Measurements from ENCODE around the gene FAM221B. TPM values are rescaled to one million over a fixed set of nuclear protein-coding genes. Genes with fewer than 3 reads are reported as not detected.

FAM221B gene
- total RNA-seq, 4 donors from 2014 or later = not detected

DNA sequence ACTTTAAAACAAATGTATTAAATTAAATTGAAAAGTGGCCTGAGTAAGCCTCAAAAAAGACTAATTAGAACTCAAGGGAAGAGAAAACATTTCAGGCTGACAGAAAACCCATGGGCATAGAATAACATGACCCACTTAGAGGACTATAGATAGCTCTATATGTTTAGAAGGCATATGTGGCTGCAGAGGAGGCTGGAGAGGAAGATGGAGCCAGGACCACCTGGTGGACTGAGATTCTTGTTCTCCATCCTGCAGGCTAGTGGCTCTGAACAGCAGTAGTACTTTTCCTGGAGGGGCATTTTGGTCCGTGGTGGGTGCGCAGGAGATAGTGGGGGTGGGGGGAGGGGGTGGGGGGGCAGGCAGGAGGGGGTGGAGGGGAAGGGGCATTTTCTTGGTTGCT is 47.5 kb downstream of the FAM221B start:
- 73% methylated on average over 2 of the region's 2 CpGs for WGBS
- Histone ChIP-seq H3K9me3 (no peaks in the 10 kb centered on the region), H3K36me3 (no peaks in the 10 kb centered on the region), H3K27ac (replicated peaks in 1 of 4) (no peak overlapping the region), H3K4me1 (no peaks in the 10 kb centered on the region), H3K27me3 (no peaks in the 10 kb centered on the region), H3K4me3 (no peak overlapping the region)
- DNase-seq (ENCODE audit: extremely low spot score) = no peak
- intact Hi-C loops (cut with DNase I) = no loop called here
- TF ChIP-seq, protein P1, sequence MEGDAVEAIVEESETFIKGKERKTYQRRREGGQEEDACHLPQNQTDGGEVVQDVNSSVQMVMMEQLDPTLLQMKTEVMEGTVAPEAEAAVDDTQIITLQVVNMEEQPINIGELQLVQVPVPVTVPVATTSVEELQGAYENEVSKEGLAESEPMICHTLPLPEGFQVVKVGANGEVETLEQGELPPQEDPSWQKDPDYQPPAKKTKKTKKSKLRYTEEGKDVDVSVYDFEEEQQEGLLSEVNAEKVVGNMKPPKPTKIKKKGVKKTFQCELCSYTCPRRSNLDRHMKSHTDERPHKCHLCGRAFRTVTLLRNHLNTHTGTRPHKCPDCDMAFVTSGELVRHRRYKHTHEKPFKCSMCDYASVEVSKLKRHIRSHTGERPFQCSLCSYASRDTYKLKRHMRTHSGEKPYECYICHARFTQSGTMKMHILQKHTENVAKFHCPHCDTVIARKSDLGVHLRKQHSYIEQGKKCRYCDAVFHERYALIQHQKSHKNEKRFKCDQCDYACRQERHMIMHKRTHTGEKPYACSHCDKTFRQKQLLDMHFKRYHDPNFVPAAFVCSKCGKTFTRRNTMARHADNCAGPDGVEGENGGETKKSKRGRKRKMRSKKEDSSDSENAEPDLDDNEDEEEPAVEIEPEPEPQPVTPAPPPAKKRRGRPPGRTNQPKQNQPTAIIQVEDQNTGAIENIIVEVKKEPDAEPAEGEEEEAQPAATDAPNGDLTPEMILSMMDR (IDR thresholded peaks at IDR 0.05) = no peak
- no peak for TF ChIP-seq EP300 (IDR thresholded peaks at IDR 0.05)
- TF ChIP-seq POLR2AphosphoS5 (IDR thresholded peaks at IDR 0.05) = no peak
- no peak for TF ChIP-seq POLR2A (IDR thresholded peaks at IDR 0.05; ENCODE audit: low read depth)

DNA sequence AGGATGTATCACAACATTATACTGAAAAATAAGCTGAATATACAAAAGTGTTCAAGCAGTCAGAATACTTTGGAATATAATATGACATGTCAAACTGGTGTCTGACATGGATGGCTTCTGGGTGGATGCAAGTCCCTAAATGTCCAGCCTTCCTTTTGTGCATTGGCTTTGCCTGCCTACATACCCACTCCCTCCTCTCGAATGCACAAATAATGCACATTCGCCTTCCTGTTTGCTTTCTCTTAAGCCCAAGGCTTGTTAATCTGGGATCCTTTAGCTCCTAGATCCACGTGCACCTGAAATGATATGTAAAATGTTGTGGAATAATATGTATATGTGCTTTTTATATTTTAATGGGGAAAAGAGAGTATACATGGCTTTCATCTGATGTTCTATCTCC is 50.0 kb downstream of the FAM221B start:
- TF ChIP-seq POLR2A (IDR thresholded peaks at IDR 0.05; ENCODE audit: low read depth) = no peak
- 92% methylated on average over 3 of the region's 3 CpGs for WGBS
- intact Hi-C loops (cut with DNase I) = no loop called here

DNA sequence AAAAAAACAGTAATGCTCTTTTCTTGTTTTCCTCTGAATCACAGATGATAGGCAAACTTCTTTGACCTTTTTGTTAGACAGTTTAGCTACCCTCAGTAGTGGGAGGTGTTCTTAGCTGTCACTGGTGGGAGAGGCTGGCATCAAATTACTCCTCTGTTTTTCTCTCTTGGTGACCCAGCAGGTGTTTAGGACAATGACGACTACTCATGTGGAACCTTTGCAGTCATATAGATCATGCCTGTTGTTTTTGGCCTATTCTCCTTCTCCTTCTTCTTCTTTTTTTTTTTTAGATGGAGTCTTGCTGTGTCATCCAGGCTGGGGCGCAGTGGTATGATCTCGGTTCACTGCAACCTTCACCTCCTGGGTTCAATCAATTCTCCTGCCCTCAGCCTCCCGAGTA is 52.5 kb downstream of the FAM221B start:
- Histone ChIP-seq H3K9me3 (no peaks in the 10 kb centered on the region), H3K4me1 (peaks cover 10 to 14% (median 13%) of the 10 kb centered on the region in 4 donors), H3K4me3 (no peak overlapping the region), H3K36me3 (no peaks in the 10 kb centered on the region), H3K27ac (replicated peaks in 1 of 4) (no peak overlapping the region), H3K27me3 (no peaks in the 10 kb centered on the region)
- TF ChIP-seq POLR2A (IDR thresholded peaks at IDR 0.05; ENCODE audit: low read depth) = no peak
- TF ChIP-seq, protein P1 (IDR thresholded peaks at IDR 0.05) = no peak
- TF ChIP-seq POLR2AphosphoS5 (IDR thresholded peaks at IDR 0.05) = no peak
- no peak for TF ChIP-seq EP300 (IDR thresholded peaks at IDR 0.05)
- no peak for DNase-seq (ENCODE audit: extremely low spot score)
- intact Hi-C loops (cut with DNase I) = no loop called here
- 87% methylated on average over 4 of the region's 4 CpGs for WGBS

More for the DNA sequence above, 50.0 kb downstream of the FAM221B start:
- Histone ChIP-seq H3K27me3 (no peaks in the 10 kb centered on the region), H3K4me1 (no peaks in the 10 kb centered on the region), H3K36me3 (no peaks in the 10 kb centered on the region), H3K9me3 (no peaks in the 10 kb centered on the region), H3K27ac (replicated peaks in 1 of 4) (no peak overlapping the region), H3K4me3 (no peak overlapping the region)
- DNase-seq (ENCODE audit: extremely low spot score) = no peak

DNA sequence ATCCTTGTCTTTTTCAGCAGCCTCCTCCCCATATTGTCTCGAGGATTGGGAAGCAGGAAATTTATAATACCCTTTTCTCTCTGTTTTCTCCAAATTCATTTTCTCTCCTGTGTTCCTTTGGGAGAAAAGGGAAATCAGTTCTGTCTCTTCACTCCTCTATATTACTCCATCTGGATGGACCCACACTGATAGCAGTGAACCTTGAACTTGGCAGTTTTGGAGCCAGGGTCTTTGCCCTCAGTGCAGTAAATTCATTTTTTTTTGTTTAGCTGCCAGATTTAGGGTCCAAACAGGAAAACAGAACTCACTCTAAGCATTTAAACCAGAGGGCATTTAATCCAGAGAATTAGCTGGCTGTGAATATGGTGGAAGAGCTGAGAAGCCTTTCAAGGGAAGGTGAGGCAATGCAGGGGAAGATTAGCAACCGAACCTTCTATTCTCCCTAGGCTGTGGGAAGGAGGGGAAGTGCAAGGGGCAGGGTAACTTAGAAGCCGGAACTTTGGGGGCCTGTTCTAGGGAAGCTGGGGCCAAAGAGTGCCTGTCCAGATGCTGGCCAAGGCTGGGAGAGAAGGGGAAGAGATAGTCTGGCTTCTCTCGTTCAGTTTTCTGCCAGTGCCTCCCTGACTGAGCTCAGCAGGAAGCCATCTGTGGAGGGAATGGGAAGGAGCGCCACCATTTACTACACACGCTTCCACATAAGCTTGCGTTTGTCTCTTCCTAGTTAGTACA is 53.5 kb downstream of the FAM221B start:
- no peak for DNase-seq (ENCODE audit: extremely low spot score)
- H3K9me3 ChIP-seq = no peaks in the 10 kb centered on the region
- no peak for TF ChIP-seq EP300 (IDR thresholded peaks at IDR 0.05)
- TF ChIP-seq POLR2A (IDR thresholded peaks at IDR 0.05; ENCODE audit: low read depth) = no peak
- no peak for TF ChIP-seq POLR2AphosphoS5 (IDR thresholded peaks at IDR 0.05)
- TF ChIP-seq, protein P1 (IDR thresholded peaks at IDR 0.05) = no peak
- H3K4me1 ChIP-seq = peaks cover 20 to 23% (median 23%) of the 10 kb centered on the region in 4 donors
- H3K4me3 ChIP-seq = no peak overlapping the region
- no peaks in the 10 kb centered on the region for H3K36me3 ChIP-seq
- H3K27me3 ChIP-seq = no peaks in the 10 kb centered on the region
- H3K27ac ChIP-seq (replicated peaks in 1 of 4) = peak overlapping the region in 1 of 4 donors; percentile 23
- intact Hi-C loops (cut with DNase I) = no loop called here
- 66% methylated on average over 7 of the region's 7 CpGs for WGBS

DNA sequence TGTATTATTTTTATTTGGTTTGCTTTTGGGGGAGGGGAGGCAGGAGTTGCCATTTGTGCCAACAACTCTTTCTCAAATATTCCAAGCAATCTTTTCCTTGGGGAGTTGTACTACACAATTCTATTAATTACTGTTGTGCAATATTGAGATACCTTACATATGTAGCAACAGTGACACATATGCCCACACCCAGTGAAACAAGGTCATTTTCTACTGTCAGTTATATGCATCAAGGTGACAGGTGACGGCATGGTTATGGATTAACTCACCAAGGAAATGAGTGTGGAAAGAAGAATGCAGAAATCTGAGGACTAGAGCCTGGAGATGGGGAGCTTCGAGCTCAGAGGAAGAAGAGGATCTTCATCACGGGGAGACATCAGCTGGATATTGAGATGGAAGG is 56.6 kb downstream of the FAM221B start:
- intact Hi-C loops (cut with DNase I) = no loop called here
- Histone ChIP-seq H3K9me3 (no peaks in the 10 kb centered on the region), H3K27me3 (no peaks in the 10 kb centered on the region), H3K4me3 (no peak overlapping the region), H3K36me3 (no peaks in the 10 kb centered on the region), H3K4me1 (peaks cover 20 to 29% (median 26%) of the 10 kb centered on the region in 4 donors), H3K27ac (replicated peaks in 1 of 4) (peak overlapping the region in 2 of 4 donors; percentile 67 to 78)
- DNase-seq (ENCODE audit: extremely low spot score) = no peak
- 89% methylated on average over 3 of the region's 3 CpGs for WGBS
- TF ChIP-seq EP300 (IDR thresholded peaks at IDR 0.05) (no peak), POLR2AphosphoS5 (IDR thresholded peaks at IDR 0.05) (no peak), POLR2A (IDR thresholded peaks at IDR 0.05; ENCODE audit: low read depth) (no peak)
- TF ChIP-seq, protein P1 (IDR thresholded peaks at IDR 0.05) = no peak
